HuH-7.5 (cell line): Measurements from ENCODE around the gene DAO.

ENCODE experiments used
- DNase-seq: peaks from one replicate; pipeline ENCODE4 v3.0.0; 2011; ENCODE audit warnings: low spot score

The DAO gene

DNA sequence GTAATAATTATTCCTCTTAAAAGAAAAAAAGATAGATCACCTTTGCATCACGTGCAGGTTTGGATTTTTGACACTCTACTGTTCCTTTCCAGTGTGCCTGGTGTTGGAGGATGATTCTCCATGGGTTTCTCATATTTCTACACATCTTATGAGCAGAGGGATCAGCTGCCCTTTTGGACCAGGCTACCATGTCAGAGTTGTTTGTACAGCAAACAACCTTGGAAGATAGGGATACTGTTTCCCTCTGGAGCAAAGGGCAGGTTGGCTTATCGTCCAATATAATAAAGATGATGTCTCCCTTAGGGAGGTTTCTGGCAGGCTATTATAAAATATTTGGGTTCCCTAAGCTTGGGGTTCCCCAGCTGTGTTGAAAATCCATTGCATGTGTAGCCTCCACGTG lies 42.1 kb downstream of the DAO start:
- DNase-seq: peak; percentile 54

DNA sequence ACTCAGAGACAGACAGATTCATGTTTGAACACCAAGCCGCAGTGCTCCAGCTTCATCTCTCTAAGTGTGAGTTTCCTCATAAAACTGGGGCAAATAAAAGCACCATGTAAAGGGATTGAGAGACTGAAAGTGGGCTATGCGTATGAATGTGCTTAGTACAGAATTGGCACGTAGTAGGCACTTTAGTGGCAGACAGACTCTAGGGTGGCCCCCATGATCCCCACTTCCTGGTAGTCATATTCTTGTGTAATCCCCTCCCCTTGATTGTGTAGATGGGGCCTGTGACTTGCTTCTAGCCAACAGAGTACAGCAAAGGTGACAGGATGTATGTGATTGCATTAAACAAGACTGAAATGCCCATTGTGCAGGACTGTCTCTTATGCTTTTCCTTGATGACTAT lies 43.0 kb downstream of the DAO start:
- DNase-seq: no peak

DNA sequence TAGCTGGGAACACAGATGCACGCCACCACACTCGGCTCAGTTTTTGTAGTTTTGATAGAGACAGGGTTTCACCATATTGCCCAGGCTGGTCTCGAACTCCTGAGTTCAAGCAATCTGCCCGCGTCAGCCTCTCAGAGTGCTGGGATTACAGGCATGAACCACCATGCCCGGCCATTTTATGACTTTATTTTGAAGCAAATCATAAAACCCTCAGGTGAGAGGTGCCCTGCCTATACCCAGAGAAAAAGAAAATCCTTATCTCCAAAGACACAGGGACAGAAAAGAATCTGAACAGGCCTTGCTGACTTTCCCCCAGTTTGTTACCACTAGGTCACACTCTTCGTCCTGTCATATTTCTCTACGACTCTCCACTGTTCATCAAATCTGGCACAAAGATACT lies 48.8 kb downstream of the DAO start:
- DNase-seq: no peak

DNA sequence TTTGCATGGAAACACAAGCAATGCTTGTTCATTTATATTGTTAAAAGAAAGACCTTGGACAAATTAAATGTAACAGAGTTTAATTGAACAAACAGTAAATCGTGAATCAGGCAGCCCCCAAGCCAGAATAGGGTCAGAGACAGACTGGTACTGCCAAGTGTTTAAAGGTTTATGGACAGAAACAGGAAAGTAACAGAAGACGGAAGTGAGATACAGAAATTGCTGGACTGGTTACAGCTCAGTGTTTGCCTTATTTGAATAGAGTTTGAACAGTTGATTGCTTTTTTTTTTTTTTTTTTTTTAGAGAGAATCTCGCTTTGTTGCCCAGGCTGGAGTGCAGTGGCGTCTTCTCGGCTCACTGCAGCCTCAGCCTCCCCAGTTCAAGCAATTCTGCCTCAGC lies 50.3 kb downstream of the DAO start:
- no peak for DNase-seq

DNA sequence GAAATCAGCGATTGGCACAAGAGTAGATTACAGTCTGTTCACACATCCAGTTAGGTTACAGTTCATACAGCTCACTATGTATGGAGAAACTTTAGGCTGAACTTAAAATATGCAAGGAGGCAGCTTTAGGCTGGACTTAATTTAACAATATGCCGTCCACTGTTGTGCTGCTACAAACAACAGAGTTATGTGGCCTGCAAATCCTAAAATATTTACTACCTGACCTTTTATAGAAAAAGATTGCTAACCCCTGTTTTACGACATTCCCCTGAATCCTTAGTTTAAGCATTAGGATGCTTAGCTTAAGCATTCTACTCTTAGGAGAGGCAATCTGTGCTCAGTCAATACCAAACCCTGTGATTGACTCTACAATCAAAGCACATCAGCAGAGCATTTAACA lies 50.9 kb downstream of the DAO start:
- DNase-seq: no peak

DNA sequence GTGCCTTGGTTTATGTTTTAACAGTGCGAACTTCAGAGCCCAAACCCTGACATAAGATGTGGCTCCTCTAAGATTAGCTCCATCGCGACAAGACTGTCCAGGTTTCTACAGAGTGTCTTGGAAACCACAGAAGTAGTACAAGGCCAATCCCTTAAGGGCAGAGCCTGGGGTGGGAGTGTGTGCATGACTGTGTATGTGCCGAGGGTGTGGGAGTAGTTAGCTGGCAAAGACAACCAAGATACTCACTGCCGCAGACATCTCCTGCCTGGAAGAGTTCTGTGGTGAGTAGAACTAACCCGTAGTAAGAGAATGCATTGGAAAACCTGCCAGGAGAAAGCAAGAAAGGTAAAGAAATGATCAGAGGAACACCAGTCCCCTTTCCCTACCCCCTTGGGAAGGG lies 54.1 kb downstream of the DAO start:
- no peak for DNase-seq

DNA sequence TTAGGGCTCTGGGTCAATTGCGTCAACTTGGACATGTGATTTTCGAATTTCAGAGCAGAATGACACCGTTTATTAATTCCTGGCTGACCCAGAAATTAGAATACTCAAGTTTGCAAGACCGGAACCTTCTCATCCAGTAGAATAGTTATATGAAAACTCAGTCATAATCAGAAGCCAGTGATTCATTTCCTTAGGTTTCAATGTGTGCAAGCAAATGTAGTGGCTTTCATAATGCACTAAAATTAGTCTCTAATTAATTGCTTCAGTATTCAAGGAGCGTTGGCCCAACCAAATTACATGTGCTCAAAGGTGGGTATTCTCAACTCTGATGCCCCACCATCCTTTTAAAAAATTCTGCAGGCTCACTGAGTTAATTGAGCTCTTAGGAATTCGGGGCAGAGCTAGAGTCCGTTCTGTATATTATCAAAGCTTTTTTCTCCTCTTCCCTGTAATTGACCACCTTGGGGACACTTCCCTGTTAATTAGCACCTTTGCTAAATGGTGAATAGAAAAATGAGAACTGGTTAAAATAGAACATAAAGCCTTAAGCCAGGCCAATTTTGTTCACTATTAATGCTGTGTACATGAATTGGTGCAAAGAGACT lies 55.4 kb downstream of the DAO start:
- DNase-seq: no peak

DNA sequence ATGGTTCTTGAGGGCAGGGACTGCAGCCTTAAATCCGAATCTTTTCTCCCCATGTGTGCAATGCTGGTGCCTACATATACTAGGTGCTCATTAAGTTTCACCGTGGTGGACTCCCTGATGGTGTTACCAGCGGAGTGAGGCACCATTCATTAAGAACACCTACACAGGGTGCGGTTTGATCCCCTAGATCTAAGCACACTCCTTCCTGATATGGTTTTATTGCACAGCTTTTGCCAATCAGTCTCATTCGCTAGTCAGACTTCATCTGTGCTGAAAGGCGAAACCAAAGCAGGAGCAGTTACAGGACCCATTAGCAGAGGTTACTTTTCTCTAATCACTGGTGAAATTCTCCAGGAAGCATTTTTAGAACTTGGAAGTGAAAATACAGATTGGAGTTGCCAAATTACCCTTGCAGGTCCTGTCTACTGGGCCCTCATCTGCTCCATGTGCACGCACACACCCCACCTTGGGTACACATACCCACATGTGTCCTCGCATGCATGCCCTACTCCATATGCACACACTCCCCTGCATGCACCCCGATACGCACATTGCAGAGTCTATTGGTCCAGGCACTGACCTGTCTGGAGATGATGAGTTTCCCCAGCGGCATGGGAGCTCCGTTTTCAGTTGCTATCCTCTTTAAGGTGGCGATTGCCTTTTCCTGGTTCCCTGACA lies 58.5 kb downstream of the DAO start:
- DNase-seq: no peak

DNA sequence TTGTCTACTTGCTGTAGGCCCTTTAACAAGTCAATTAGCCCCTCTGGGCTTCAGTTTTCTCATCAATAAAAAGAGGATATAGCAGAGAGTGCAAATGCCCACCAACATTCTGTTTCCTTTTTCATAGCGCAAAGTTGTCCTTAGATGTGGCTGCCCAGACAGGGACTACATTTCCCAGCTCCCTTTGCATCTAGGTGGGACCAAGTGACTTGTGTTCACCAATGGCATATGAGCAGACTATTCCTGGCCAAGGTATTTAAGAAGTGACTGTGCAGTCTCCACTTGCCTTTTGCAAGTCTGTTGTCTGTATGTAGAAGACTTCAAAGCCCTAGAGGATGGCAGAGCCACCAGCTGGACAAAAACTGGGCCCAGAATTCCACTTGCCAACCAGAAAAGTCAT lies 59.7 kb downstream of the DAO start:
- no peak for DNase-seq

DNA sequence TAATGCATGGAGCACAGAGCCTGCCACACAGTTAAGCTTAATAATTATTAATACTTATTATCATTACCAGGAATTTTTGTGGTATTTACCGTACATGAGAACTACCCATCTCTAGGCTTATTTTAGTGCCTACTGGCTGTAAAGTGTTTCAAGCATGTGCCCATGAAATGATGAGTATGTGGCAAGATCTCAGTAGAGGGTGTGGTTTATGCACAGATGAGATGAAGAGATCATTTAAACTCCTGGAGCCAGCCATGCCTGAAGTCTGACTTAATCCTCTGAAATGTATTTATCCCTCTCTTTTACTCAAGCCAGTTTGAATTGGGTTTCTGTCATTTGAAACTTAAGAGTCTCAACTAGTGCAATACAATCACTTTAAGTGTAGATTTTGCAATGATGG lies 60.2 kb downstream of the DAO start:
- DNase-seq: no peak

DNA sequence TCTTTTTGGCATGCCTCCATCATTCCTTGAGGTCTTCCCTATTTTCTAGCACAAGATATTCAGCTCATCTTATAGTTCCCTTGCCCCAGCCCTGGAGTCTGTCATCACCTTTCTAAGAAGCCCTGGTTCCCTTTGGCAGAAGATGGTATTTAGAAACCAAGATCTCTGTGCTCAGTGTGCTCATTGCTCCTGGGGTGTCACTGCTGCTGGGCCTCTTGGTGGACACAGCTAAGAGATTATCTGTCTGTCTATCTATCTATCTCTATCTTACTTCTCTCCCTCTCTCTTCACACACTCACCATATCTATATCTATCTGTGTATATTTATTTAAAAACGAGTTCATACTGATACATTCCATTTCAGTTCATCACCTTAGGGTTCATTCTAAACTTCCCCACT lies 67.2 kb downstream of the DAO start:
- no peak for DNase-seq

DNA sequence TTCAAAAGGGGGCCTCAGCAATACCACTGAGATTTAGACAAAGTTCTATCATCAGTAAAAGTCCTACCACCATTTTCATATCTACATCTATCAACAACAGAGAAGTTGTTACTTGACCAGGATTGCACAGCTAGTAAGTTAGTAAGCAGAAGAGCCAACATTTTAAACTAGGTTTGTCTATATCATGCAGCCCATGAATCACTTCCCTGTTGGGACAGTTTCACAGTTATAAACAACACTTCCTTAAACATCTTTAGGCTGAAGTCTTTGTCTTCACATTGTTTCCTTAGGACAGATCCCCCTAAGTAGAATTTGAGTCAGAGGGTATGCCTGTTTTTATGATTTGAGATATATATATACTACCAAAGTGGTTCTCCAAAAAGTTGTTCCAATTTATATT lies 68.5 kb downstream of the DAO start:
- DNase-seq: no peak

DNA sequence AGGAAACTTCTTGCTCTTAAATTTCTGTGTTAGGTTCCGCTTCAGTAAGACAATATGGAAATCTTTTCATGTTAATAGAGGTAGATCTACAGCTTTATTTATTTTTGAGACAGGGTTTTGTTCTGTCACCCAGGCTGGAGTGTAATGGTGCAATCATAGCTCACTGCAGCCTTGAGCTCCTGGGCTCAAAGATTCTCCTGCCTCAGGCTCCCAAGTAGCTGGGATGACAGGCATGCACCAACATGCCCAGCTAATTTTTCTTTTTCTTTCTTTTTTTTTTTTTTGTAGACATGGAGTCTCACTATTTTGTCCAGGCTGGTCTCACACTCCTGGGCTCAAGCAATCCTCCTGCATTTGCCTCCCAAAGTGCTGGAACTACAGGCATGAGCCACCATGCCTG lies 70.1 kb downstream of the DAO start:
- no peak for DNase-seq
